Bronchial epithelial cell (primary cell): ENCODE results near the gene PDSS2. TPM values are rescaled to one million over a fixed set of nuclear protein-coding genes. Genes with fewer than 3 reads are reported as not detected.

ENCODE experiments used
- DNase-seq: peaks from one replicate; pipeline ENCODE4 v3.0.0-alpha.2; 2010; ENCODE audit warnings: low read depth
- FAIRE-seq: peaks from 2 replicates; lab custom pipeline; 2011; peaks lifted over from hg19 to GRCh38; lab: Jason Lieb, UNC
- H3K27me3 ChIP-seq: 2 replicates; pipeline ENCODE4 v1.5.1; 2011; ENCODE audit warnings: low read length; ENCODE audit not compliant: control insufficient read depth, insufficient read depth
- H3K36me3 ChIP-seq: 2 replicates; pipeline ENCODE4 v1.5.1; 2011; ENCODE audit warnings: low read length; ENCODE audit not compliant: control insufficient read depth, insufficient read depth
- H3K4me3 ChIP-seq: 2 replicates; pipeline ENCODE4 v1.5.1; 2011; ENCODE audit warnings: mild to moderate bottlenecking, low read depth, low read length, control low read depth
- CTCF ChIP-seq: IDR thresholded peaks from 2 replicates; pipeline ENCODE4 v1.5.1; 2011; ENCODE audit warnings: mild to moderate bottlenecking, moderate library complexity, low read length, control low read depth, inconsistent platforms; ENCODE audit not compliant: insufficient read depth, severe bottlenecking
- total RNA-seq: library from RNA; depleted of rRNA; stranded (reverse); fragments of >200 nt; gene quantifications from 2 replicates; pipeline ENCODE4 v1.2.1, GENCODE V29; 2014

Gene PDSS2
- total RNA-seq, 1 donor from 2014 or later, result 18.2 TPM

GRCh38 chr6:107248147-107248546 lies 211.2 kb downstream of the PDSS2 start:
- H3K36me3 ChIP-seq, result no peaks in the 10 kb centered on the region
- no peak overlapping the region for H3K4me3 ChIP-seq
- DNase-seq (no peak), FAIRE-seq (no peak)
- no peaks in the 10 kb centered on the region for H3K27me3 ChIP-seq
- no peak for TF ChIP-seq CTCF

- no peak for FAIRE-seq
- H3K27me3 ChIP-seq, result no peaks in the 10 kb centered on the region
Measured at GRCh38 chr6:107246972-107247615, 212.3 kb downstream of the PDSS2 start.

GRCh38 chr6:107246249-107246971 lies 213.0 kb downstream of the PDSS2 start:
- no peak for FAIRE-seq
- H3K27me3 ChIP-seq, result no peaks in the 10 kb centered on the region
- no peaks in the 10 kb centered on the region for H3K36me3 ChIP-seq
- H3K4me3 ChIP-seq, result no peak overlapping the region
- TF ChIP-seq CTCF, result no peak
- no peak for DNase-seq

More at GRCh38 chr6:107246972-107247615, 212.3 kb downstream of the PDSS2 start:
- peak; percentile 90 for DNase-seq
- Histone ChIP-seq H3K36me3 (no peaks in the 10 kb centered on the region), H3K4me3 (no peak overlapping the region)
- no peak for TF ChIP-seq CTCF

GRCh38 chr6:107244742-107245480 lies 214.5 kb downstream of the PDSS2 start:
- no peak for TF ChIP-seq CTCF
- no peaks in the 10 kb centered on the region for H3K27me3 ChIP-seq
- H3K4me3 ChIP-seq, result no peak overlapping the region
- DNase-seq (no peak), FAIRE-seq (no peak)
- no peaks in the 10 kb centered on the region for H3K36me3 ChIP-seq

- no peak for TF ChIP-seq CTCF
- DNase-seq (no peak), FAIRE-seq (no peak)
- Histone ChIP-seq H3K4me3 (no peak overlapping the region), H3K27me3 (no peaks in the 10 kb centered on the region), H3K36me3 (no peaks in the 10 kb centered on the region)
Measured at GRCh38 chr6:107244082-107244741, 215.2 kb downstream of the PDSS2 start.
